ENCODE results near the gene CLDND2. TPM values are rescaled to one million over a fixed set of nuclear protein-coding genes. Genes with fewer than 3 reads are reported as not detected.

Gene CLDND2
- total and polyA plus RNA-seq, 10 of the 15 experiments (the other 5 are each of a cell fraction or from before 2014, with no cell fraction given), result 0.24 to 7.1 (median 1.8) TPM; not detected in 1

DNA sequence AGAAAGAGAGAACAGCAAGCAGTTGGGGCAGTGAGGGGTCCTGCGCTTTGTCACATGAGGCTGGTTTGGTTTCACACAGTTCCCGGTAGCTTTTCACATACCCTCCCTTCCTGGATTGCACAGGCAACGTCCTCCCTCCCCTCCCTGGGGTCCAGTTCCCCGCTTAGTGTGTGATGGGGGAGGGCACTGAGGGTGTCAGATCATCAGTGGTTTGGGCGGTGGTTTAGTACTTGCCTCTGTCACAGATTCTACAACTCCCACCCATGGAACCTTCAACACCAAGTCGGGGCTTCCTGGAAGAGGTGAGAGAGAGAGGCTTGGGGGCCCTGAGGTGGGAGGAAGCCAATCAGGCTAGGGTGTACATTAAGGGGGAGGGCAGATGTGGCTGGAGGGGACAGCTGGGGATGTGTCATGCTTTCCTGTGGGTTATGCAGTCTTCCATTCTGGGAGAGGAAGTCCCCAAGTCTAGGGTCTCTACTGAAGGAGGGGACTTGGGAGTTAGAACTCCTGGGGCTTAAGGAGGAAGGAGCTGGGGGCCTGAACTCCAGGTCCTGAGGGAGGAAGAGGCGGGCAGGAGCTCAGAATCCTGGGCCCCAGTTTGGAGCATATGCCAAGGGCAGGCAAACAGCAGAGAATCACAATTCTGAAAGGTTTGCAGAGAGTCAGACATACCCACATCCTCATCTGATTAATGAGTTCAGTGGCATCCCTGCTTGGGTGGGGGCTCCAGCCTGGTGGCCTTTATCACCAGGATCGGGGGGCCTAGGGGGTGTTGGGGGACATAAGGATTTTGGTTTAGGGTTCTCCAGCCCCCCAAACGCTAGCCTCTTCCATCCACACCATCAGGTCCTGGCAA, 4.1 kb upstream of the CLDND2 start, which contains the start of gene NKG7 (continued):
- TF ChIP-seq, protein P1, sequence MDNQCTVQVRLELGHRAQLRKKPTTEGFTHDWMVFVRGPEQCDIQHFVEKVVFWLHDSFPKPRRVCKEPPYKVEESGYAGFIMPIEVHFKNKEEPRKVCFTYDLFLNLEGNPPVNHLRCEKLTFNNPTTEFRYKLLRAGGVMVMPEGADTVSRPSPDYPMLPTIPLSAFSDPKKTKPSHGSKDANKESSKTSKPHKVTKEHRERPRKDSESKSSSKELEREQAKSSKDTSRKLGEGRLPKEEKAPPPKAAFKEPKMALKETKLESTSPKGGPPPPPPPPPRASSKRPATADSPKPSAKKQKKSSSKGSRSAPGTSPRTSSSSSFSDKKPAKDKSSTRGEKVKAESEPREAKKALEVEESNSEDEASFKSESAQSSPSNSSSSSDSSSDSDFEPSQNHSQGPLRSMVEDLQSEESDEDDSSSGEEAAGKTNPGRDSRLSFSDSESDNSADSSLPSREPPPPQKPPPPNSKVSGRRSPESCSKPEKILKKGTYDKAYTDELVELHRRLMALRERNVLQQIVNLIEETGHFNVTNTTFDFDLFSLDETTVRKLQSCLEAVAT (IDR thresholded peaks at IDR 0.05), result peak; percentile 27; the same call in 1 of the 2 replicates
- 0 out of 2 replicates have a peak, but pooled peaks have one; percentile 41 for TF ChIP-seq FOXM1 (IDR thresholded peaks at IDR 0.05; ENCODE audit: low read depth, low read length)
- TF ChIP-seq, protein P2, sequence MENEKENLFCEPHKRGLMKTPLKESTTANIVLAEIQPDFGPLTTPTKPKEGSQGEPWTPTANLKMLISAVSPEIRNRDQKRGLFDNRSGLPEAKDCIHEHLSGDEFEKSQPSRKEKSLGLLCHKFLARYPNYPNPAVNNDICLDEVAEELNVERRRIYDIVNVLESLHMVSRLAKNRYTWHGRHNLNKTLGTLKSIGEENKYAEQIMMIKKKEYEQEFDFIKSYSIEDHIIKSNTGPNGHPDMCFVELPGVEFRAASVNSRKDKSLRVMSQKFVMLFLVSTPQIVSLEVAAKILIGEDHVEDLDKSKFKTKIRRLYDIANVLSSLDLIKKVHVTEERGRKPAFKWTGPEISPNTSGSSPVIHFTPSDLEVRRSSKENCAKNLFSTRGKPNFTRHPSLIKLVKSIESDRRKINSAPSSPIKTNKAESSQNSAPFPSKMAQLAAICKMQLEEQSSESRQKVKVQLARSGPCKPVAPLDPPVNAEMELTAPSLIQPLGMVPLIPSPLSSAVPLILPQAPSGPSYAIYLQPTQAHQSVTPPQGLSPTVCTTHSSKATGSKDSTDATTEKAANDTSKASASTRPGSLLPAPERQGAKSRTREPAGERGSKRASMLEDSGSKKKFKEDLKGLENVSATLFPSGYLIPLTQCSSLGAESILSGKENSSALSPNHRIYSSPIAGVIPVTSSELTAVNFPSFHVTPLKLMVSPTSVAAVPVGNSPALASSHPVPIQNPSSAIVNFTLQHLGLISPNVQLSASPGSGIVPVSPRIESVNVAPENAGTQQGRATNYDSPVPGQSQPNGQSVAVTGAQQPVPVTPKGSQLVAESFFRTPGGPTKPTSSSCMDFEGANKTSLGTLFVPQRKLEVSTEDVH (IDR thresholded peaks at IDR 0.05; ENCODE audit: low read depth, partially characterized antibody), result peak; percentile 32
- no peak for TF ChIP-seq SMAD1 (IDR thresholded peaks at IDR 0.05; ENCODE audit: low read depth, partially characterized antibody)
- no peak for TF ChIP-seq TBL1XR1 (IDR thresholded peaks at IDR 0.05; ENCODE audit: low read depth, low read length)
- TF ChIP-seq CBFB (IDR thresholded peaks at IDR 0.05; ENCODE audit: low read depth), result 0 out of 2 replicates have a peak, but pooled peaks have one; percentile 71
- TF ChIP-seq CEBPB (IDR thresholded peaks at IDR 0.05; ENCODE audit: borderline replicate concordance in 1 of 2, low read depth in 2 of 2, low read length in 2 of 2), result no peak
- TF ChIP-seq BMI1 (IDR thresholded peaks at IDR 0.05; ENCODE audit: borderline replicate concordance), result no peak
- peak; percentile 85 for TF ChIP-seq NBN (IDR thresholded peaks at IDR 0.05)
- no peak for TF ChIP-seq ASH2L (IDR thresholded peaks at IDR 0.05; ENCODE audit: borderline replicate concordance, low read depth)
- TF ChIP-seq, protein P3, sequence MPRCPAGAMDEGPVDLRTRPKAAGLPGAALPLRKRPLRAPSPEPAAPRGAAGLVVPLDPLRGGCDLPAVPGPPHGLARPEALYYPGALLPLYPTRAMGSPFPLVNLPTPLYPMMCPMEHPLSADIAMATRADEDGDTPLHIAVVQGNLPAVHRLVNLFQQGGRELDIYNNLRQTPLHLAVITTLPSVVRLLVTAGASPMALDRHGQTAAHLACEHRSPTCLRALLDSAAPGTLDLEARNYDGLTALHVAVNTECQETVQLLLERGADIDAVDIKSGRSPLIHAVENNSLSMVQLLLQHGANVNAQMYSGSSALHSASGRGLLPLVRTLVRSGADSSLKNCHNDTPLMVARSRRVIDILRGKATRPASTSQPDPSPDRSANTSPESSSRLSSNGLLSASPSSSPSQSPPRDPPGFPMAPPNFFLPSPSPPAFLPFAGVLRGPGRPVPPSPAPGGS (IDR thresholded peaks at IDR 0.05; ENCODE audit: borderline replicate concordance, insufficient read depth, low read depth, low read length, poor library complexity, severe bottlenecking), result peak; percentile 6
- TF ChIP-seq, protein P4, sequence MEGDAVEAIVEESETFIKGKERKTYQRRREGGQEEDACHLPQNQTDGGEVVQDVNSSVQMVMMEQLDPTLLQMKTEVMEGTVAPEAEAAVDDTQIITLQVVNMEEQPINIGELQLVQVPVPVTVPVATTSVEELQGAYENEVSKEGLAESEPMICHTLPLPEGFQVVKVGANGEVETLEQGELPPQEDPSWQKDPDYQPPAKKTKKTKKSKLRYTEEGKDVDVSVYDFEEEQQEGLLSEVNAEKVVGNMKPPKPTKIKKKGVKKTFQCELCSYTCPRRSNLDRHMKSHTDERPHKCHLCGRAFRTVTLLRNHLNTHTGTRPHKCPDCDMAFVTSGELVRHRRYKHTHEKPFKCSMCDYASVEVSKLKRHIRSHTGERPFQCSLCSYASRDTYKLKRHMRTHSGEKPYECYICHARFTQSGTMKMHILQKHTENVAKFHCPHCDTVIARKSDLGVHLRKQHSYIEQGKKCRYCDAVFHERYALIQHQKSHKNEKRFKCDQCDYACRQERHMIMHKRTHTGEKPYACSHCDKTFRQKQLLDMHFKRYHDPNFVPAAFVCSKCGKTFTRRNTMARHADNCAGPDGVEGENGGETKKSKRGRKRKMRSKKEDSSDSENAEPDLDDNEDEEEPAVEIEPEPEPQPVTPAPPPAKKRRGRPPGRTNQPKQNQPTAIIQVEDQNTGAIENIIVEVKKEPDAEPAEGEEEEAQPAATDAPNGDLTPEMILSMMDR (IDR thresholded peaks at IDR 0.05 in 2 of 3, conservative IDR thresholded peaks at IDR 0.05 in 1 of 3; ENCODE audit: control insufficient read depth in 2 of 3, extremely low read depth in 1 of 3, insufficient read depth in 1 of 3, low read depth in 3 of 3, low read length in 3 of 3), result no peak
- TF ChIP-seq, protein P5, sequence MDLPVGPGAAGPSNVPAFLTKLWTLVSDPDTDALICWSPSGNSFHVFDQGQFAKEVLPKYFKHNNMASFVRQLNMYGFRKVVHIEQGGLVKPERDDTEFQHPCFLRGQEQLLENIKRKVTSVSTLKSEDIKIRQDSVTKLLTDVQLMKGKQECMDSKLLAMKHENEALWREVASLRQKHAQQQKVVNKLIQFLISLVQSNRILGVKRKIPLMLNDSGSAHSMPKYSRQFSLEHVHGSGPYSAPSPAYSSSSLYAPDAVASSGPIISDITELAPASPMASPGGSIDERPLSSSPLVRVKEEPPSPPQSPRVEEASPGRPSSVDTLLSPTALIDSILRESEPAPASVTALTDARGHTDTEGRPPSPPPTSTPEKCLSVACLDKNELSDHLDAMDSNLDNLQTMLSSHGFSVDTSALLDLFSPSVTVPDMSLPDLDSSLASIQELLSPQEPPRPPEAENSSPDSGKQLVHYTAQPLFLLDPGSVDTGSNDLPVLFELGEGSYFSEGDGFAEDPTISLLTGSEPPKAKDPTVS (IDR thresholded peaks at IDR 0.05; ENCODE audit: low read depth, low read length), result no peak
- peak; percentile 86 for TF ChIP-seq IKZF1 (conservative IDR thresholded peaks at IDR 0.05)
- TF ChIP-seq HDGF (IDR thresholded peaks at IDR 0.05), result 0 out of 2 replicates have a peak, but pooled peaks have one; percentile 36
- peak; percentile 45 to 47; a peak in 3 of 4 replicates for TF ChIP-seq BHLHE40 (IDR thresholded peaks at IDR 0.05; ENCODE audit: borderline replicate concordance in 1 of 2, low read depth in 2 of 2, low read length in 1 of 2)
- no peak for TF ChIP-seq DPF2 (IDR thresholded peaks at IDR 0.05)
